Measurements from ENCODE around the gene TRIP10. TPM values are rescaled to one million over a fixed set of nuclear protein-coding genes. Genes with fewer than 3 reads are reported as not detected.

Gene TRIP10
- polyA plus RNA-seq, 3 donors from 2014 or later, result 0.86 to 1.5 TPM; not detected in 1

- peaks cover 18 to 24% of the 10 kb centered on the region in 2 donors for H3K4me1 Mint-ChIP-seq
- no peak overlapping the region for H3K4me3 Mint-ChIP-seq
- peaks cover 2 to 4% (median 4%) of the 10 kb centered on the region in 3 donors for H3K27me3 Mint-ChIP-seq (ENCODE audit: low read depth in 3 of 3)
- no peaks in the 10 kb centered on the region for H3K9me3 Mint-ChIP-seq
- no peak overlapping the region for H3K27ac Mint-ChIP-seq
- no peak for DNase-seq
- peaks cover 0 to 5% (median 0%) of the 10 kb centered on the region in 3 donors for H3K36me3 Mint-ChIP-seq
Observed at GRCh38 chr19:6724631-6725492, 14.6 kb upstream of the TRIP10 start.

DNA sequence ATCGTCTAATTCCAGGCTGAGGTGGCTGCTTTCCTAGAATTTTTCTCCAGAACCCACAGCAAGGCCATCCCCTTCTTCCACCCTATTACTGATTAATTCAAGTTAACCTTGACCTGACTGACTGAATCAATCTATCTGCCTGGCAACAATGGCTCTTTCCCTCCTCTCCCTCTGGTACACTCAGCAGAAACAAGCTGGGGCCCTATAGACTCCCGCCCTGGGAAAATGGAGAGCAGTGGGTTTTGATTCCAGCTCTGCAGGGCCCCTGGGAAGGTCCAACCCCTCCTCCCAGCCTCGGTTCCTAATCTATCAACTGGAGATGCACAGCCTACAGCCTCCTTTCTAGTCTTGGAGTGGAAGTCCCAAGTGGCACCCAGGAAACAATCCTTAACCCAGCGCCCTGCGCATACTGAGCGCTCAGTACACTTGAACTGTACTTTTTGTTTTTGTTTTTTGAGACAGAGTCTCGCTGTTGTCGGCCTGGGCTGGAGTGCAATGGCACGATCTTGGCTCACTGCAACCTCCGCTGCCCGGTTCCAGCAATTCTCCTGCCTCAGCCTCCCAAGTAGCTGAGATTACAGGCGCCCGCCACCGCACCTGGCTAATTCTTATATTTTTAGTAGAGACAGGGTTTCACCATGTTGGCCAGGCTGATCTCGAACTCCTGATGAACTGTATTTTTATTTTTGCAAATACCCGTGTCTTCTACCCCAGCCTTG, 13.8 kb upstream of the TRIP10 start:
- Mint-ChIP-seq H3K4me3 (no peak overlapping the region), H3K4me1 (peaks cover 18 to 24% of the 10 kb centered on the region in 2 donors), H3K9me3 (no peaks in the 10 kb centered on the region), H3K27ac (no peak overlapping the region), H3K27me3 (ENCODE audit: low read depth in 3 of 3) (peaks cover 0 to 3% (median 2%) of the 10 kb centered on the region in 3 donors), H3K36me3 (peaks cover 0 to 7% (median 0%) of the 10 kb centered on the region in 3 donors)
- no peak for DNase-seq

DNA sequence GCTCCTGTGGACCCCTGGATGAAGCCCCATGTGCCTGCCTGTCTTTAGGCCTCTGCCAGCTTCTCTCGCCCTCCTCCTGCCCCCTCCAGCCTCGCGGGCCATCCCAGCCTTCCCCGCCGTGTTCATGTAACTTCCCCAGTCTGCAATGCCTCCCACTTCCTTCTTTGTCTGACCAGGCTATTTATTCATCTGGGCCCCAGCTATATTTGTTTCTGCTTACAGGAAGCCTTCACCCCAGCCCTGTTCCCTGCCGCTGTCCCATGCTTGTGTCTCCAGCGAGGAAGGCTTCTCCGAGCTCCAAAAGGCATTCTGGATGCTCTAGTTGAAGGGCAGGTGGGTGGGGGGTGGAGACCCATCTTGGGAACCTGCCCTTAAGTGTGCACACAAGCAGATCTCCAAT, 11.1 kb upstream of the TRIP10 start:
- peaks cover 4 to 15% (median 5%) of the 10 kb centered on the region in 3 donors for H3K36me3 Mint-ChIP-seq
- DNase-seq, result no peak
- H3K9me3 Mint-ChIP-seq, result no peaks in the 10 kb centered on the region
- H3K4me1 Mint-ChIP-seq, result peaks cover 6 to 11% of the 10 kb centered on the region in 2 donors
- H3K27ac Mint-ChIP-seq, result no peak overlapping the region
- H3K4me3 Mint-ChIP-seq, result no peak overlapping the region
- peaks cover 0 to 3% (median 2%) of the 10 kb centered on the region in 3 donors for H3K27me3 Mint-ChIP-seq (ENCODE audit: low read depth in 3 of 3)

GRCh38 chr19:6729573-6730152, 9.8 kb upstream of the TRIP10 start:
- no peak for DNase-seq
- Mint-ChIP-seq H3K27me3 (ENCODE audit: low read depth in 3 of 3) (peaks cover 0 to 3% (median 2%) of the 10 kb centered on the region in 3 donors), H3K4me1 (peaks cover 0 to 7% of the 10 kb centered on the region in 2 donors), H3K9me3 (no peaks in the 10 kb centered on the region), H3K4me3 (no peak overlapping the region), H3K36me3 (peaks cover 4 to 19% (median 9%) of the 10 kb centered on the region in 3 donors), H3K27ac (no peak overlapping the region)

GRCh38 chr19:6730153-6730804, 9.2 kb upstream of the TRIP10 start:
- Mint-ChIP-seq H3K4me3 (no peak overlapping the region), H3K4me1 (peaks cover 0 to 5% of the 10 kb centered on the region in 2 donors), H3K9me3 (no peaks in the 10 kb centered on the region), H3K27me3 (ENCODE audit: low read depth in 3 of 3) (peaks cover 0 to 4% (median 2%) of the 10 kb centered on the region in 3 donors), H3K27ac (no peak overlapping the region), H3K36me3 (peaks cover 4 to 19% (median 9%) of the 10 kb centered on the region in 3 donors)
- DNase-seq, result no peak

DNA sequence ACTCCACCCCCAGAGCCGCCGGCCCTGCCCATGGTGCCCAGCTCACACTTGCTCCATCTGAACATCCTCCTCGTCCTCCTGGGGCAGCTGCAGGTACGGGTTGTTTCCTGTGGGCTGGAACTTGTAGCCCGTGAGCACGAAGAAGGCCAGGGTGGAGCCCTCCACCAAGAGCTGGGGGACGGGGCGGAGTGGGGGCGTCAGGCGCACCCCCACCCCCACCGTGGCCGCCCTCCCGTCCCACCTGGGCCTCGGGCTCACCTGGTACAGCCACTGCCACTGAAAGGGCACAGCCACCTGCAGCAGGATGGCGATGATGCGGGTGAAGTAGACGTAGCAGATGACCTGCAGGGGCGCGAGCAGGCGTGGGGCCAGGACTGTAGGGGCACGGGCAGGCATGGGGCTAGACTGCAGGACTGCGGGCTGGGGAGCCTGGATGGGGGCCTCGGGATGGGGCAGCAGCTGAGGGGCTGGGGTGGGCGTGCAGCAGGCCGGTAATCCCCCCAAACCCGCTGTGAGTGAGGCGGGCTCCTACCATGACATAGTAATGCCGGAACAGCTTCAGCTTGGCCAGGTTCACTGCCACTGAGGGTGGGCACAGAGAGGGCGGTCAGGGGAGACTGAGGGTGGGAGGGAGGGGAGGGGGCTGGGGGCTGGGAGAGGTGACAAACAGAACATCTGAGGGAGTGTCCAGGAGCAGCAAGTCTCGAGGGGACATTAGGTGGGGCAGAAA, 8.4 kb upstream of the TRIP10 start:
- H3K27ac Mint-ChIP-seq, result no peak overlapping the region
- no peak overlapping the region for H3K4me3 Mint-ChIP-seq
- DNase-seq, result no peak
- H3K4me1 Mint-ChIP-seq, result peaks cover 4 to 6% of the 10 kb centered on the region in 2 donors
- H3K27me3 Mint-ChIP-seq (ENCODE audit: low read depth in 3 of 3), result peaks cover 0 to 4% (median 0%) of the 10 kb centered on the region in 3 donors
- H3K9me3 Mint-ChIP-seq, result no peaks in the 10 kb centered on the region
- H3K36me3 Mint-ChIP-seq, result peaks cover 4 to 19% (median 9%) of the 10 kb centered on the region in 3 donors

DNA sequence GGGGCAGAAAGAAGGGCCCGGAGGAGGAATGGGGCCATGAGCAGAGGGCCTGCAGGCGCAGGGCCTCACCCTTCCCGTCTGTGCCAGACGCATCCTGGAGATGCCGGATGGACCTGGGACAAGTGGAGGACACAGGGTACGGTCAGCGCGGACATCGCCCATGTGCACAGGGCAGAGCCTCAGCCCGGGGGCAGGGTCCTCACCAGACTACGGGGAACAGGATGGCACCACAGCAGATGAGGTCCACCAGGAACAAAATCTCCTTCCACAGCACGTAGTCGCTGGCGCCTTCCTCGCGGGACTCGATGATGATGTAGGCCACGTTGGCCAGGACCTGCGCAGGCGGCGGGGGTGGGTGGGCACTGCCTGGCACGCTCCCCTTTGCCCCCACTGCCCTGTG, 7.7 kb upstream of the TRIP10 start:
- peaks cover 4 to 19% (median 9%) of the 10 kb centered on the region in 3 donors for H3K36me3 Mint-ChIP-seq
- no peak overlapping the region for H3K4me3 Mint-ChIP-seq
- H3K27me3 Mint-ChIP-seq (ENCODE audit: low read depth in 3 of 3), result peaks cover 0 to 10% (median 0%) of the 10 kb centered on the region in 3 donors
- no peaks in the 10 kb centered on the region for H3K9me3 Mint-ChIP-seq
- H3K4me1 Mint-ChIP-seq, result peaks cover 12 to 13% of the 10 kb centered on the region in 2 donors
- no peak overlapping the region for H3K27ac Mint-ChIP-seq
- no peak for DNase-seq

DNA sequence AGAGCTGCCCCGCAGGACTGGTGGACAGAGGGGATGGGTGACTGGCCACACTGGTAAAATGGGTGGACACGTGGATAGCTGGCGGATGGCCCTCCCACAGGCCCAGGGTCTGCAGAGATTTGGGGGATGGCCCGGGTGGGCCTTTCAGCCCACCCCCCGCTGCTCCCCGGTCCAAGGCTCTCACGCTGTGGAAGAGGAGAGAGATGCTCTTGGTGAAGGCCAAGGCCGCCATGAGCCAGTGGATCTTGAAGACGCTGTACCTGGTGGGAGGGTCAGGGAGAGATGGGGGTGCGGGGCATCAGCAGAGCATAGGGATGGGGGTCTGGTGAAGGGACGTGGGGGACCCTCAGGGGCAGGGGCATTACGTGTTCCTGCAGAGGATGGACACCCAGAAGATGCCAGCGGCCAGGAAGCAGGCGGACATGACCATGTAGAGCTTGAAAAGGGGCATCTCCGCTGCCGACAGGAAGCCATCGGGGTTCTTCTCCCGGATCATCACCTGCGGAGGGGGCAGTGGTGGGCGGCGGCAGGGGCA, 6.6 kb upstream of the TRIP10 start:
- Mint-ChIP-seq H3K27ac (no peak overlapping the region), H3K4me3 (no peak overlapping the region), H3K9me3 (no peaks in the 10 kb centered on the region), H3K27me3 (ENCODE audit: low read depth in 3 of 3) (peaks cover 5 to 15% (median 5%) of the 10 kb centered on the region in 3 donors), H3K36me3 (peaks cover 4 to 19% (median 9%) of the 10 kb centered on the region in 3 donors), H3K4me1 (peaks cover 17% of the 10 kb centered on the region in 2 donors)
- DNase-seq, result no peak

GRCh38 chr19:6733338-6734095, 6.0 kb upstream of the TRIP10 start:
- DNase-seq, result no peak
- Mint-ChIP-seq H3K4me1 (peaks cover 23% of the 10 kb centered on the region in 2 donors), H3K36me3 (peaks cover 4 to 19% (median 9%) of the 10 kb centered on the region in 3 donors), H3K27ac (no peak overlapping the region), H3K9me3 (no peaks in the 10 kb centered on the region), H3K27me3 (ENCODE audit: low read depth in 3 of 3) (peaks cover 5 to 19% (median 6%) of the 10 kb centered on the region in 3 donors), H3K4me3 (no peak overlapping the region)

DNA sequence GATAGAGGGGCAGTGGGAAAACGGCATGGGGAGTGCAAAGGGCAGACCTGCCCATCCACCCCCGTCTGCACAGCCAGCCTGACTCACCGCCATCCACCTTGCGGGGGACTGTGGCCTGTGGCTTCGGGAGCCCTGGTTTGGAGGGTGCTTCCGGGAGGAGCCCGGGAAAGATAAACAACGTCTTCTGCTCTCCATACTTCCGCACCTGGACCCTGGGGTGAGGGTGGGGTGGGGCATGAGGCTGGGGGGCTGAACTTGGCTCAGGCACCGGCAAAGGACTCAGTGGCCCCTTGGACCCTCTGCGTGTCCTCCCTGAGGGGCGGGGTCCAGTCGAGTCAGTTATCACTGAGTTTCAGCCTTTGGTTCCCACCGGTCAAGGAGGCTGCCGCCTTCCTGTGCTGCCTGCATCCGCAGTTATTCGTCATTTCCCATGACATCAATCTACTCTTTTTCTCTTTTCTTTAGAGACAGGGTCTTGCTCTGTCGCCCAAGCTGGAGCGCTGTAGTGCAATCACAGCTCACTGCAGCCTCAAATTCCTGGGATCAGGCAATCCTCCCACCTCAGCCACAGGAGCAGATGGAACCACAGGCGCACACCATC, 5.3 kb upstream of the TRIP10 start:
- DNase-seq, result no peak

GRCh38 chr19:6735181-6735911, 4.1 kb upstream of the TRIP10 start:
- Mint-ChIP-seq H3K27ac (peak overlapping the region in 5 of 6 donors; percentile 30 to 99 (median 97)), H3K9me3 (peaks cover 0 to 1% (median 0%) of the 10 kb centered on the region in 6 donors), H3K36me3 (peaks cover 4 to 13% (median 9%) of the 10 kb centered on the region in 3 donors), H3K27me3 (ENCODE audit: low read depth in 3 of 3) (peaks cover 5 to 22% (median 9%) of the 10 kb centered on the region in 3 donors), H3K4me3 (peak overlapping the region in 3 of 5 donors; percentile 18 to 97 (median 97)), H3K4me1 (peaks cover 33 to 35% of the 10 kb centered on the region in 2 donors)
- no peak for DNase-seq

More for the DNA sequence above, 5.3 kb upstream of the TRIP10 start:
- Mint-ChIP-seq H3K27me3 (ENCODE audit: low read depth in 3 of 3) (peaks cover 5 to 22% (median 9%) of the 10 kb centered on the region in 3 donors), H3K36me3 (peaks cover 4 to 19% (median 9%) of the 10 kb centered on the region in 3 donors), H3K4me1 (peaks cover 30% of the 10 kb centered on the region in 2 donors), H3K27ac (no peak overlapping the region), H3K9me3 (peaks cover 0 to 1% (median 0%) of the 10 kb centered on the region in 6 donors), H3K4me3 (no peak overlapping the region)

Data from immature natural killer cell (primary cell).